SK-N-SH (cell line): ENCODE data around the gene KLLN. TPM values are rescaled to one million over a fixed set of nuclear protein-coding genes. Genes with fewer than 3 reads are reported as not detected.

Source experiments
- CTCF ChIA-PET: fragments of 300-600, 350-600 bp; formaldehyde crosslinking; extraction: SDS; loops from one replicate; lab custom pipeline; 2021; lab: Yijun Ruan, JAX
- POLR2A ChIA-PET: fragments of 350-600 bp; sonication (Branson Sonifier 250); formaldehyde crosslinking; extraction: SDS; loops from one replicate; lab custom pipeline; 2020; ENCODE audit warnings: antibody characterized with exemption, inconsistent platforms; lab: Yijun Ruan, JAX
- DNase-seq: peaks from one replicate; pipeline ENCODE4 v3.0.0; 2012
- H2AFZ ChIP-seq: fragments of 200-600 bp; sonication (generic); 2 replicates; pipeline ENCODE4 v1.8.1; 2016; ENCODE audit warnings: antibody characterized with exemption, mild to moderate bottlenecking, low read depth
- H3F3A ChIP-seq: fragments of 200-600 bp; sonication (generic); replicated peaks from 2 replicates; pipeline ENCODE3; 2016; ENCODE audit warnings: antibody characterized with exemption, mild to moderate bottlenecking; ENCODE audit not compliant: insufficient read depth
- H3K27ac ChIP-seq, 2 experiments: fragments of 200-500 bp in 1 of 2; fragments of 200-600 bp in 1 of 2; sonication (Bioruptor generic) in 1 of 2; sonication (generic), shearing (Covaris generic) in 1 of 2; 2 replicates each; pipeline versions ENCODE4 v1.5.1 to v1.6.1; 2014 to 2016; ENCODE audit warnings: low read depth in 2 of 2, inconsistent platforms in 1 of 2, low read length in 1 of 2, mild to moderate bottlenecking in 1 of 2, mixed read lengths in 1 of 2
- H3K27me3 ChIP-seq: fragments of 200-600 bp; sonication (generic), shearing (Covaris generic); 2 replicates; pipeline ENCODE4 v1.6.1; 2016; ENCODE audit warnings: mixed run types; ENCODE audit not compliant: insufficient read depth
- H3K36me3 ChIP-seq, 2 experiments: fragments of 200-500 bp in 1 of 2; fragments of 200-600 bp in 1 of 2; sonication (Bioruptor generic) in 1 of 2; sonication (generic) in 1 of 2; replicated peaks in 1 of 2; 2 replicates each; pipeline versions ENCODE3 to v1.5.1; 2014 to 2016; ENCODE audit warnings: low read length in 1 of 2, mild to moderate bottlenecking in 1 of 2; ENCODE audit not compliant: insufficient read depth in 2 of 2, control insufficient read depth in 1 of 2
- H3K4me1 ChIP-seq, 2 experiments: fragments of 200-500 bp in 1 of 2; fragments of 200-600 bp in 1 of 2; sonication (Bioruptor generic) in 1 of 2; sonication (generic), shearing (Covaris generic) in 1 of 2; 2 replicates each; pipeline versions ENCODE4 v1.5.1 to v1.6.1; 2014 to 2016; ENCODE audit warnings: low read depth in 1 of 2, low read length in 1 of 2, mixed run types in 1 of 2; ENCODE audit not compliant: insufficient read depth in 2 of 2, control insufficient read depth in 1 of 2
- H3K4me2 ChIP-seq: fragments of 200-600 bp; sonication (generic), shearing (Covaris generic); 2 replicates; pipeline ENCODE4 v1.6.1; 2017; ENCODE audit warnings: mixed run types
- H3K4me3 ChIP-seq, 2 experiments: fragments of 200-500 bp in 1 of 2; fragments of 200-600 bp in 1 of 2; sonication (Bioruptor generic) in 1 of 2; sonication (generic), shearing (Covaris generic) in 1 of 2; 2 replicates each; pipeline versions ENCODE4 v1.5.1 to v1.8.1; 2014 to 2016; ENCODE audit warnings: low read depth in 2 of 2, inconsistent platforms in 1 of 2, low read length in 1 of 2, mild to moderate bottlenecking in 1 of 2, mixed read lengths in 1 of 2, moderate library complexity in 1 of 2
- H3K79me2 ChIP-seq: fragments of 200-600 bp; sonication (generic); 2 replicates; pipeline ENCODE4 v1.8.1; 2017; ENCODE audit warnings: mild to moderate bottlenecking; ENCODE audit not compliant: insufficient read depth
- H3K9ac ChIP-seq: fragments of 200-600 bp; sonication (generic); 2 replicates; pipeline ENCODE4 v1.6.1; 2017; ENCODE audit warnings: mixed run types
- H3K9me2 ChIP-seq: fragments of 200-600 bp; sonication (generic); 2 replicates; pipeline ENCODE4 v1.6.1; 2017; ENCODE audit warnings: mixed run types
- H3K9me3 ChIP-seq: fragments of 200-600 bp; sonication (generic); 2 replicates; pipeline ENCODE4 v1.6.1; 2017; ENCODE audit warnings: mixed run types, mild to moderate bottlenecking, moderate library complexity
- H4K20me1 ChIP-seq: fragments of 200-600 bp; sonication (generic); 2 replicates; pipeline ENCODE4 v1.6.1; 2017; ENCODE audit warnings: mild to moderate bottlenecking, mixed run types; ENCODE audit not compliant: insufficient read depth
- EZH2phosphoT487 ChIP-seq: fragments of 200-600 bp; sonication (generic); IDR thresholded peaks from 2 replicates; pipeline ENCODE4 v1.6.1; 2017; ENCODE audit warnings: low read depth, mixed run types, mild to moderate bottlenecking, antibody characterized with exemption, moderate library complexity, borderline replicate concordance
- FOSL2 ChIP-seq: IDR thresholded peaks from 2 replicates; pipeline ENCODE4 v1.4.0; 2012; ENCODE audit warnings: low read depth, mild to moderate bottlenecking, moderate library complexity, borderline replicate concordance
- FOXJ3 ChIP-seq: sonication (generic); formaldehyde crosslinking; IDR thresholded peaks from 2 replicates; pipeline ENCODE4 v1.5.1; 2020; ENCODE audit warnings: mild to moderate bottlenecking, missing genetic modification reagents
- FOXM1 ChIP-seq: IDR thresholded peaks from 2 replicates; pipeline ENCODE4 v1.4.0; 2012; ENCODE audit warnings: low read depth, mild to moderate bottlenecking
- GABPA ChIP-seq: IDR thresholded peaks from 2 replicates; pipeline ENCODE4 v1.4.0; 2012; ENCODE audit warnings: low read depth, mild to moderate bottlenecking
- GATA2 ChIP-seq: sonication (generic); formaldehyde crosslinking; IDR thresholded peaks from 2 replicates; pipeline ENCODE4 v1.5.0; 2020; ENCODE audit warnings: mild to moderate bottlenecking, missing genetic modification reagents
- MEF2A ChIP-seq: IDR thresholded peaks from 2 replicates; pipeline ENCODE4 v1.4.0; 2012; ENCODE audit warnings: low read depth, borderline replicate concordance
- NFIC ChIP-seq: IDR thresholded peaks from 2 replicates; pipeline ENCODE4 v1.4.0; 2012; ENCODE audit warnings: borderline replicate concordance
- NRF1 ChIP-seq: IDR thresholded peaks from 2 replicates; pipeline ENCODE4 v1.6.1; 2012; ENCODE audit warnings: low read depth, mild to moderate bottlenecking, low read length
- RAD21 ChIP-seq: IDR thresholded peaks from 2 replicates; pipeline ENCODE4 v1.6.1; 2012; ENCODE audit warnings: mild to moderate bottlenecking, low read length
- RCOR1 ChIP-seq: fragments of 150-350 bp; IDR thresholded peaks from 2 replicates; pipeline ENCODE4 v1.6.1; 2017; ENCODE audit warnings: antibody characterized with exemption, low read length
- RFX5 ChIP-seq: IDR thresholded peaks from 2 replicates; pipeline ENCODE4 v1.6.1; 2012; ENCODE audit warnings: mild to moderate bottlenecking, improper control_type of control experiment, low read length
- SIN3A ChIP-seq: IDR thresholded peaks from 2 replicates; pipeline ENCODE4 v1.6.1; 2012; ENCODE audit warnings: low read depth, mild to moderate bottlenecking, low read length, moderate library complexity, borderline replicate concordance
- SMC3 ChIP-seq: IDR thresholded peaks from 2 replicates; pipeline ENCODE4 v1.6.1; 2012; ENCODE audit warnings: low read depth, low read length, improper control_type of control experiment
- TCF12 ChIP-seq: IDR thresholded peaks from 2 replicates; pipeline ENCODE4 v1.4.0; 2012
- TEAD4 ChIP-seq: IDR thresholded peaks from 2 replicates; pipeline ENCODE4 v1.4.0; 2012; ENCODE audit warnings: mild to moderate bottlenecking, borderline replicate concordance; ENCODE audit not compliant: insufficient read depth
- YY1 ChIP-seq: IDR thresholded peaks from 2 replicates; pipeline ENCODE4 v1.4.0; 2012; ENCODE audit warnings: low read depth, mild to moderate bottlenecking
- ZBTB33 ChIP-seq: IDR thresholded peaks from 2 replicates; pipeline ENCODE4 v1.4.0; 2012; ENCODE audit warnings: low read depth, borderline replicate concordance
- WGBS: methylation state at CpG from one replicate; pipeline ENCODE4 v1.1.6; 2017; ENCODE audit warnings: low lambda C conversion rate; 5-methylcytosine and 5-hydroxymethylcytosine counted together
- polyA plus RNA-seq, 3 experiments: library from polyadenylated mRNA; depleted of rRNA; stranded (reverse); fragments of >200 nt; gene quantifications; 2 replicates each; pipeline ENCODE4 v1.2.3, GENCODE V29; 2012
- TF ChIP-seq, protein P1 (sequence below): IDR thresholded peaks from 2 replicates; pipeline ENCODE4 v1.4.0; 2012; ENCODE audit warnings: low read depth, borderline replicate concordance
- TF ChIP-seq, protein P2 (sequence below): fragments of 150-350 bp; IDR thresholded peaks from 2 replicates; pipeline ENCODE4 v1.6.1; 2017; ENCODE audit warnings: antibody characterized with exemption, low read length, low read depth, borderline replicate concordance

KLLN gene
- polyA plus RNA-seq, 1 of the 3 experiments (the other 2 are of a cell fraction) = 1.2 TPM

- Histone ChIP-seq H3K9ac (no peak overlapping the region), H3K4me3 (no peak overlapping the region)
- POLR2A ChIA-PET = no interaction called here
Measured at GRCh38 chr10:87836098-87836497, 27.2 kb downstream of the KLLN start.

DNA sequence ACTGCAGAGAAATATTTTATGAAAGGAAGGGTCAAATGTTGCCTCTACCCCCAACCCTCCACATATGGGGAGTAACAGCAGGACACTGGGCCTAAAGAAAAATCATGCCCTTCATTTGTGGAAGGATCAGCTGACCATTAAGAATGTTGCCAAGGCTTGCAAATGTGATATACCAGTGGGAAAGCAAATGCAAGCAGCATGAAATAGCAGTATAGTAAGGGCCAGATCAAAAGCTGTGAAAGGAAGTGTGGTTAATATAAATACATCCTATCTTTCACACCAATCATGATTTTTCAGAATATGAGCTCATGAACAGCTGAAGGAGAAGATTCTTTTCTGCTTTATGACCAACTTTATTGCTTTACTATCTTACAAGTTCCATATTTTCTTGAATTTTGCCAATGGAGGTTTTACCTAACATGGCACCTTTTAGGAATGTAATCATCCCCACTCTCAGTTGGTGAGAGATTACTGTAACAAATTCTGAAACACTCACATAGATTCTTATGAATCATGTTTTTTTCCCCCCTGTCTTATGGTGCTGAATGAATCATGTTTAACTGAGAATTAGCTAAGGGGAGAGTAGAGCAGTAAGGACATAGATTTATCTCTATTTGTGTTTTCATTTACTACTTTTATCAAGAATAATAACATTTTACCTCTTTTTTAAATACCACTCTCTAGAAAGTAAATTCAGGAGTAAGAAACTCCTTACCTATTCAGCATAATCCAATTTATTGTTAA lies 33.2 kb downstream of the KLLN start:
- POLR2A ChIA-PET = no interaction called here
- Histone ChIP-seq H3K27ac (no peak overlapping the region), H3K27me3 (no peaks in the 10 kb centered on the region), H3F3A (peaks cover 5% of the 10 kb centered on the region), H2AFZ (no peak overlapping the region), H4K20me1 (no peaks in the 10 kb centered on the region), H3K36me3 (no peaks in the 10 kb centered on the region), H3K4me3 (no peak overlapping the region), H3K4me1 (no peaks in the 10 kb centered on the region), H3K79me2 (no peaks in the 10 kb centered on the region), H3K9me2 (no peaks in the 10 kb centered on the region), H3K9me3 (no peaks in the 10 kb centered on the region), H3K9ac (no peak overlapping the region), H3K4me2 (no peak overlapping the region)
- no peak for DNase-seq
- CTCF ChIA-PET = interaction anchor here (1.1 to 1.6 kb wide), 2 partner anchors 20 to 21 kb away, joined by 3 to 4 read pairs; no protein-coding TSS in a partner anchor
- no peak for TF ChIP-seq FOXJ3 (CRISPR knock-in tag)
- TF ChIP-seq RCOR1 = no peak
- no peak for TF ChIP-seq GABPA
- no peak for TF ChIP-seq EZH2phosphoT487
- TF ChIP-seq MEF2A = no peak
- no peak for TF ChIP-seq RFX5
- TF ChIP-seq, protein P1, sequence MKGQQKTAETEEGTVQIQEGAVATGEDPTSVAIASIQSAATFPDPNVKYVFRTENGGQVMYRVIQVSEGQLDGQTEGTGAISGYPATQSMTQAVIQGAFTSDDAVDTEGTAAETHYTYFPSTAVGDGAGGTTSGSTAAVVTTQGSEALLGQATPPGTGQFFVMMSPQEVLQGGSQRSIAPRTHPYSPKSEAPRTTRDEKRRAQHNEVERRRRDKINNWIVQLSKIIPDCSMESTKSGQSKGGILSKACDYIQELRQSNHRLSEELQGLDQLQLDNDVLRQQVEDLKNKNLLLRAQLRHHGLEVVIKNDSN = no peak
- no peak for TF ChIP-seq YY1
- TF ChIP-seq SMC3 = no peak
- TF ChIP-seq FOSL2 = no peak
- TF ChIP-seq GATA2 (CRISPR knock-in tag) = no peak
- no peak for TF ChIP-seq NRF1

More at GRCh38 chr10:87836098-87836497, 27.2 kb downstream of the KLLN start:
- CTCF ChIA-PET = no interaction called here
- peaks cover 5% of the 10 kb centered on the region for H3F3A ChIP-seq
- TF ChIP-seq SIN3A (no peak), SMC3 (no peak), NFIC (no peak), MEF2A (no peak), TEAD4 (no peak), ZBTB33 (no peak), RAD21 (no peak), FOXJ3 (CRISPR knock-in tag) (no peak), FOXM1 (no peak), RCOR1 (no peak), TCF12 (no peak), YY1 (no peak), GATA2 (CRISPR knock-in tag) (no peak)
- TF ChIP-seq, protein P1 = no peak
- TF ChIP-seq, protein P2, sequence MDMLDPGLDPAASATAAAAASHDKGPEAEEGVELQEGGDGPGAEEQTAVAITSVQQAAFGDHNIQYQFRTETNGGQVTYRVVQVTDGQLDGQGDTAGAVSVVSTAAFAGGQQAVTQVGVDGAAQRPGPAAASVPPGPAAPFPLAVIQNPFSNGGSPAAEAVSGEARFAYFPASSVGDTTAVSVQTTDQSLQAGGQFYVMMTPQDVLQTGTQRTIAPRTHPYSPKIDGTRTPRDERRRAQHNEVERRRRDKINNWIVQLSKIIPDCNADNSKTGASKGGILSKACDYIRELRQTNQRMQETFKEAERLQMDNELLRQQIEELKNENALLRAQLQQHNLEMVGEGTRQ = no peak
- H3K9me2 ChIP-seq = no peaks in the 10 kb centered on the region
- no peak overlapping the region for H3K27ac ChIP-seq
- H3K36me3 ChIP-seq = no peaks in the 10 kb centered on the region
- no peaks in the 10 kb centered on the region for H3K27me3 ChIP-seq
- 83% methylated on average over 4 of the region's 4 CpGs for WGBS
- H4K20me1 ChIP-seq = no peaks in the 10 kb centered on the region
- H2AFZ ChIP-seq = no peak overlapping the region
- no peaks in the 10 kb centered on the region for H3K4me1 ChIP-seq
- H3K9me3 ChIP-seq = no peaks in the 10 kb centered on the region
- no peak for DNase-seq
- no peak overlapping the region for H3K4me2 ChIP-seq
- no peaks in the 10 kb centered on the region for H3K79me2 ChIP-seq
